GM13976 (cell line): ENCODE results near the gene CYP2W1.

Source experiments
- DNase-seq: peaks from one replicate; pipeline ENCODE4 v3.0.0; 2012; ENCODE audit warnings: low spot score
- CTCF ChIP-seq: IDR thresholded peaks from 2 replicates; pipeline ENCODE4 v1.5.1; 2012; ENCODE audit warnings: borderline replicate concordance, mild to moderate bottlenecking; ENCODE audit not compliant: insufficient read depth; ENCODE audit errors: extremely low read depth, missing control alignments, control extremely low read depth
- in situ Hi-C: fragments of 300-500 bp; cut with MboI; formaldehyde crosslinking; loops from one replicate; pipeline ENCODE4 v1.12.0; 2022; ENCODE audit warnings: low sequenced_read_pairs, mixed read lengths, inconsistent platforms; ENCODE audit not compliant: unreplicated experiment

Gene CYP2W1

GRCh38 chr7:1005303-1005702 is 22.3 kb downstream of the CYP2W1 start:
- in situ Hi-C loops = no loop called here
- TF ChIP-seq CTCF = no peak
- DNase-seq = no peak

GRCh38 chr7:1007901-1008300 is 24.9 kb downstream of the CYP2W1 start:
- DNase-seq = no peak
- TF ChIP-seq CTCF = no peak
- in situ Hi-C loops = no loop called here

- no peak for DNase-seq
- no peak for TF ChIP-seq CTCF
- in situ Hi-C loops = no loop called here
Observed at GRCh38 chr7:1008733-1009363, 25.9 kb downstream of the CYP2W1 start.

- TF ChIP-seq CTCF = no peak
- in situ Hi-C loops = no loop called here
- DNase-seq = no peak
Observed at GRCh38 chr7:1009747-1010146, 26.8 kb downstream of the CYP2W1 start.

- no peak for DNase-seq
- TF ChIP-seq CTCF = no peak
- in situ Hi-C loops = no loop called here
Observed at GRCh38 chr7:1010226-1010625, 27.2 kb downstream of the CYP2W1 start.

- no peak for DNase-seq
- no peak for TF ChIP-seq CTCF
- in situ Hi-C loops = no loop called here
Observed at GRCh38 chr7:1011297-1012003, 28.5 kb downstream of the CYP2W1 start.
